ENCODE measurements around the gene ORAI3.

ORAI3 gene

DNA sequence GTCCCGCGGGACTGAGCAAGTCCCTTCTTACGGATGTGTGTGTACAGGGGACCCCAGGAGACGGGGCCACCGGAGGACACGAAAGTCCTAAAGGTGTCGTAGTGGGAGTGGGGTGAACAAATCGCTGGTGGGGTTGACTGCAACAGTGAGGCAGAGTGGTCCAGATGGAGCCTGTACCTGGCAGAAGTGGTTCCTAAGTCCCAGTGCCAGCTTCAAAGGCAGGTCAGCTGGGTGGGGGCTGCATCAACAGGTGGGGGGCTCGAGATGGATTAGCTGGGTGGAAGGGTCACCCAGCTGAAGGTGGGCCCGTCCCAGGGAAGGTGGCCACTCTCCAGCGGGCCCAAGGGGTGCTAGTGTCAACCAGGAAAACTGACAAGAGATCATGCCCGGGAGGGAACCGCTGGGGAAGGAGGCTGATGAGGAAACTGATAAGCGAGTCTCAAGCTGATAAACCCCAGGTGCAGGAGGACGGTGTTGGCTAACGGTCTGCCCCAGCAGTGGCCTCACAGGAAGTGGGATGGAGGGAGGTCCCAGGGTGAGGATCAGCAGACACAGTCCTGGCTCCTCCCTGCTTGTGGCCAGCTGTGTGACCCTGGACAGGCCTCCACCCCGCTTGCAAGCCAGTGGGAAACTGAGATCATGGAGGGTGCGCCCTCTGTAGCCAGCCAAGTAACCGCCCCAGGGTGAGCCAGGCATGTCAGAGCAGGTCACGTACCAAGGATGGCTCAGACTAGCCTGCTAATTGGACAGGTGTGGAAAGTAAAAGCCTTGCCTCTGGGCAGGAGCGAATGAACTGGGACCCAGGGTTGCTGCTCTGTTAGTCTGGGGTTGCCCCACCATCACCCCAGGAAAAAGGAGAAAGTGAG, 1.0 kb downstream of the ORAI3 start:
- Mint-ChIP-seq H3K36me3 (ENCODE audit: low read depth) (peaks cover 7% of the 10 kb centered on the region), H3K4me1 (peaks cover 15% of the 10 kb centered on the region), H3K27ac (peak overlapping the region; percentile 76), H3K9me3 (no peaks in the 10 kb centered on the region), H3K4me3 (peak overlapping the region; percentile 82), H3K27me3 (no peaks in the 10 kb centered on the region)
- ATAC-seq (peak; percentile 65), DNase-seq (peak; percentile 64)

GRCh38 chr16:30950516-30951065, 1.7 kb downstream of the ORAI3 start:
- no peak for DNase-seq
- H3K4me3 Mint-ChIP-seq = peak overlapping the region; percentile 82
- H3K36me3 Mint-ChIP-seq (ENCODE audit: low read depth) = peaks cover 6% of the 10 kb centered on the region
- H3K4me1 Mint-ChIP-seq = peaks cover 15% of the 10 kb centered on the region
- H3K27ac Mint-ChIP-seq = peak overlapping the region; percentile 76
- H3K27me3 Mint-ChIP-seq = no peaks in the 10 kb centered on the region
- no peaks in the 10 kb centered on the region for H3K9me3 Mint-ChIP-seq
- ATAC-seq = no peak

GRCh38 chr16:30951193-30951592, 2.3 kb downstream of the ORAI3 start:
- Mint-ChIP-seq H3K27ac (no peak overlapping the region), H3K4me3 (no peak overlapping the region), H3K9me3 (no peaks in the 10 kb centered on the region), H3K27me3 (no peaks in the 10 kb centered on the region), H3K36me3 (ENCODE audit: low read depth) (peaks cover 2% of the 10 kb centered on the region), H3K4me1 (peaks cover 19% of the 10 kb centered on the region)
- no peak for ATAC-seq
- DNase-seq = no peak

GRCh38 chr16:30951750-30952149, 2.9 kb downstream of the ORAI3 start:
- Mint-ChIP-seq H3K4me1 (peaks cover 23% of the 10 kb centered on the region), H3K27ac (no peak overlapping the region), H3K27me3 (no peaks in the 10 kb centered on the region), H3K9me3 (no peaks in the 10 kb centered on the region), H3K4me3 (no peak overlapping the region), H3K36me3 (ENCODE audit: low read depth) (no peaks in the 10 kb centered on the region)
- DNase-seq = no peak
- no peak for ATAC-seq

GRCh38 chr16:30953111-30953510, 4.2 kb downstream of the ORAI3 start:
- no peak overlapping the region for H3K4me3 Mint-ChIP-seq
- H3K36me3 Mint-ChIP-seq (ENCODE audit: low read depth) = no peaks in the 10 kb centered on the region
- ATAC-seq (no peak), DNase-seq (no peak)
- H3K27ac Mint-ChIP-seq = no peak overlapping the region
- no peaks in the 10 kb centered on the region for H3K27me3 Mint-ChIP-seq
- H3K4me1 Mint-ChIP-seq = peaks cover 25% of the 10 kb centered on the region
- H3K9me3 Mint-ChIP-seq = no peaks in the 10 kb centered on the region

DNA sequence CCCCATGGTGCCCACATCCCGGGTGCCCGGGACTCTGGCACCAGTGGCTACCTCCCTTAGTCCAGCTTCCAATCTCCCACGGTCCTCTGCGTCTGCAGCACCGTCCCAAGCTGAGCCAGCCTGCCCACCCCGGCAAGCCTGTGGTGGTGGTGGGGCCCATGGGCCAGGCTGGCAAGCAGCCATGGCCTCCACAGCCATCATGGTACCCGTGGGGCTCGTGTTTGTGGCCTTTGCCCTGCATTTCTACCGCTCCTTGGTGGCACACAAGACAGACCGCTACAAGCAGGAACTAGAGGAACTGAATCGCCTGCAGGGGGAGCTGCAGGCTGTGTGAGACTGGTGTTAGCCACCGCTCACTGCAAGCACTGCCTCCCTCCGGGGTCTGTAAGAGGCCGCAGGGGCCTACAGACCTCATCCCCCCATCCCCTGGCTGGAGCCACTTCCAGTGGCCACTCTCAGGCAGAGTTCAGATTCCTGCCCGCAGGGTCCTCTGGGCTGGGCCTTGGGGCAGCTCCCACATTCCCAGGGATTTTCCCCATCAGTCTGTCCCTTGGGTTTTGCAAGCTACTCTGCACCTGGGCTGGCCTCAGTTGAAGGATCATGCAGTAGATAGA, 4.8 kb downstream of the ORAI3 start:
- peak; percentile 41 for ATAC-seq
- H3K27me3 Mint-ChIP-seq = no peaks in the 10 kb centered on the region
- H3K4me1 Mint-ChIP-seq = peaks cover 28% of the 10 kb centered on the region
- no peaks in the 10 kb centered on the region for H3K36me3 Mint-ChIP-seq (ENCODE audit: low read depth)
- peak; percentile 67 for DNase-seq
- H3K27ac Mint-ChIP-seq = no peak overlapping the region
- no peak overlapping the region for H3K4me3 Mint-ChIP-seq
- H3K9me3 Mint-ChIP-seq = no peaks in the 10 kb centered on the region

DNA sequence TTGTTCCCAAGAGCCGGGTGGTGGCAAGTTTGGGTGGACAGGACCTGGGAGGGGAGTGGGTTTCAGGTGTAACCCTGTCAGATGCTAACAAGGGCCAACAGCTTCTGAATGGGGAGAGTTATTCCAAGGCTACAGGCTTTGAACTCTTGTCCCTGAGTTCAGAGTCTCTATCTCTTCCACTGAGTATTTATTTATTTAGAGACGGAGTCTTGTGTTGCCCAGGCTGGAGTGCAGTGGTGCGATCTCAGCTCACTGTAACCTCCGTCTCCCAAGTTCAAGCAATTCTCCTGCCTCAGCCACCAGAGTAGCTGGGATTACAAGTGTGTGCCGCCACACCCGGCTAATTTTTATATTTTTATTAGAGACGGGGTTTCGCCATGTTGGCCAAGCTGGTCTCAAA, 6.1 kb downstream of the ORAI3 start:
- H3K27ac Mint-ChIP-seq = peak overlapping the region; percentile 22
- DNase-seq (no peak), ATAC-seq (no peak)
- H3K4me1 Mint-ChIP-seq = peaks cover 34% of the 10 kb centered on the region
- no peak overlapping the region for H3K4me3 Mint-ChIP-seq
- peaks cover 11% of the 10 kb centered on the region for H3K36me3 Mint-ChIP-seq (ENCODE audit: low read depth)
- no peaks in the 10 kb centered on the region for H3K27me3 Mint-ChIP-seq
- no peaks in the 10 kb centered on the region for H3K9me3 Mint-ChIP-seq

GRCh38 chr16:30956601-30957455, 8.0 kb downstream of the ORAI3 start:
- ATAC-seq (peak; percentile 84), DNase-seq (peak; percentile 93)
- Mint-ChIP-seq H3K4me3 (peak overlapping the region; percentile 93), H3K36me3 (ENCODE audit: low read depth) (peaks cover 27% of the 10 kb centered on the region), H3K27me3 (no peaks in the 10 kb centered on the region), H3K4me1 (peaks cover 32% of the 10 kb centered on the region), H3K9me3 (no peaks in the 10 kb centered on the region), H3K27ac (peak overlapping the region; percentile 99)

- H3K9me3 Mint-ChIP-seq = no peaks in the 10 kb centered on the region
- H3K27ac Mint-ChIP-seq = peak within 1 kb of the TSS; percentile 99
- H3K4me1 Mint-ChIP-seq = peaks cover 32% of the 10 kb centered on the region
- peak; percentile 75 for ATAC-seq
- H3K27me3 Mint-ChIP-seq = no peaks in the 10 kb centered on the region
- peak within 1 kb of the TSS; percentile 93 for H3K4me3 Mint-ChIP-seq
- peaks cover 27% of the 10 kb centered on the region for H3K36me3 Mint-ChIP-seq (ENCODE audit: low read depth)
- DNase-seq = peak; percentile 98
Measured at GRCh38 chr16:30957456-30958174, 8.7 kb downstream of the ORAI3 start, which contains the start of gene SETD1A. Gene SETD1A, plus strand, starts transcription at chr16:30957754. Its CDS starts 978 bp downstream, at chr16:30958732.

GRCh38 chr16:30958175-30959079, 9.6 kb downstream of the ORAI3 start:
- ATAC-seq (no peak), DNase-seq (no peak)
- Mint-ChIP-seq H3K27ac (peak overlapping the region; percentile 84), H3K9me3 (no peaks in the 10 kb centered on the region), H3K4me1 (peaks cover 32% of the 10 kb centered on the region), H3K4me3 (peak overlapping the region; percentile 90), H3K27me3 (no peaks in the 10 kb centered on the region), H3K36me3 (ENCODE audit: low read depth) (peaks cover 33% of the 10 kb centered on the region)

DNA sequence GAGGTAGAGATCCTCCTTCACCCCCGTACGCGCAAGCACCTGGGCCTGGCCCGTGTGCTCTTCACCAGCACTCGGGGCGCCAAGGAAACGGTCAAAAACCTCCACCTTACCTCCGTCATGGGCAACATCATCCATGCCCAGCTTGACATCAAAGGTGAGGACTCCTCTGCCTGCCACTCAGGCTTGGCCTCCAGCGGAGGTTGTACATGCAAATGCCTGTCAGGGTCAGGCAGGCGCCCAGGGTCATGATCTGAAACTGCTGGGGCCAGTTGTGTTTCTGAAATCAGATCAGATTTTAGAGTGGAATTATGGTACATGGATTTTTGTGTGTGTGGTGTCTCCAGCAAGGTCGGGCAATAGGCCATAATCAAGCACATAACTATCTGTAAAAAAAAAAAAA, 12.5 kb downstream of the ORAI3 start:
- ATAC-seq (no peak), DNase-seq (no peak)
- H3K36me3 Mint-ChIP-seq (ENCODE audit: low read depth) = peaks cover 48% of the 10 kb centered on the region
- H3K27ac Mint-ChIP-seq = no peak overlapping the region
- no peaks in the 10 kb centered on the region for H3K27me3 Mint-ChIP-seq
- H3K9me3 Mint-ChIP-seq = no peaks in the 10 kb centered on the region
- no peak overlapping the region for H3K4me3 Mint-ChIP-seq
- H3K4me1 Mint-ChIP-seq = peaks cover 26% of the 10 kb centered on the region

DNA sequence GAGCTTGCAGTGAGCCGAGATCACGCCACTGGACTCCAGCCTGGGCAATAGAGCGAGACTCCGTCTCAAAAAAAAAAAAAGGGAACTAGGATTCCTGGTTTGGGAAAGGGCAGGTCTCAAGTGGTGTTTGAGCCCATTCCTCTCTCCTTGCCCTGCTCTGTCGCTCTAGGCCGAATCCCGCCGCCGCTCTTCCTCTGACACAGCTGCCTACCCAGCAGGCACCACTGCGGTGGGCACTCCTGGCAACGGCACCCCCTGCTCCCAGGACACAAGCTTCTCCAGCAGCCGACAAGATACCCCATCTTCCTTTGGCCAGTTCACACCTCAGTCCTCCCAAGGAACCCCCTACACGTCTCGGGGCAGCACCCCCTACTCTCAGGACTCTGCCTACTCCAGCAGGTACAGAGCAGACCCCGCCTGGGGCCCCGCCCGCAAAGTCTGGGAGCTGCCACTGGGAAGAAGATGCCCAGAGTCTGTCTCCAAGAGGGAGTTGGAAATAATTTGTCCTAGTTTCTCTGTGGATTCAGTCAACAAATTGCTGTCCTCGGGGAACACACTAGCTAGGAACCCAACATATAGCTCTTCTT, 15.2 kb downstream of the ORAI3 start:
- no peak overlapping the region for H3K4me3 Mint-ChIP-seq
- ATAC-seq (no peak), DNase-seq (no peak)
- no peaks in the 10 kb centered on the region for H3K27me3 Mint-ChIP-seq
- H3K9me3 Mint-ChIP-seq = no peaks in the 10 kb centered on the region
- H3K36me3 Mint-ChIP-seq (ENCODE audit: low read depth) = peaks cover 64% of the 10 kb centered on the region
- peaks cover 14% of the 10 kb centered on the region for H3K4me1 Mint-ChIP-seq
- H3K27ac Mint-ChIP-seq = no peak overlapping the region

All from activated naive CD8-positive, alpha-beta T cell treated with anti-CD3 and anti-CD28 coated beads, Interleukin-2, amount 50 U/mL, for 24 hours (primary cell).